AG10803 (cell line): Measurements from ENCODE around the gene PTPRR.

Experiments
- DNase-seq: peaks from one replicate; pipeline ENCODE4 v3.0.0; 2010; ENCODE audit warnings: low read depth
- H3K4me3 ChIP-seq: 2 replicates; pipeline ENCODE4 v1.5.1; 2011; ENCODE audit warnings: mild to moderate bottlenecking, low read length, control low read depth
- TF ChIP-seq, protein P1 (sequence below): conservative IDR thresholded peaks from 2 replicates; pipeline ENCODE4 v1.5.1; 2011; ENCODE audit warnings: mild to moderate bottlenecking, low read length, control low read depth, inconsistent platforms

The PTPRR gene

DNA sequence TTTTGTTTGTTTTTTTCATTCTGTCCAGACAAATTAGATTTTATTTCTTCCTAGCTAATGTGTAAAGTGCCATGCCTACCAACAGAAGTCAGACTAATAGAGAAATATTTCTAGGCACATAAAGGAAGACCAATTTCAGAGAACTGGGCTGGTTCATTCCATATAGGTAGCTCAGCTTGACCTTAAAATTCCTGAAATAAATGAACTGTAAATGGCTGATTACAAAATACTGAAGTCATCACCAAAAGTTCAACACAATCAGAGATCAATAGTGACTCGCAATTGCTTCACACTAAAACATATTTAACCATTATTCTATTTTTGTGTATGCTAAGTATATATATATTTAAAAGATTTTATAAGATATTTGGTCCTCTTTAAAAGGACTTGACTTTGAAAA, 317.5 kb downstream of the PTPRR start:
- TF ChIP-seq, protein P1, sequence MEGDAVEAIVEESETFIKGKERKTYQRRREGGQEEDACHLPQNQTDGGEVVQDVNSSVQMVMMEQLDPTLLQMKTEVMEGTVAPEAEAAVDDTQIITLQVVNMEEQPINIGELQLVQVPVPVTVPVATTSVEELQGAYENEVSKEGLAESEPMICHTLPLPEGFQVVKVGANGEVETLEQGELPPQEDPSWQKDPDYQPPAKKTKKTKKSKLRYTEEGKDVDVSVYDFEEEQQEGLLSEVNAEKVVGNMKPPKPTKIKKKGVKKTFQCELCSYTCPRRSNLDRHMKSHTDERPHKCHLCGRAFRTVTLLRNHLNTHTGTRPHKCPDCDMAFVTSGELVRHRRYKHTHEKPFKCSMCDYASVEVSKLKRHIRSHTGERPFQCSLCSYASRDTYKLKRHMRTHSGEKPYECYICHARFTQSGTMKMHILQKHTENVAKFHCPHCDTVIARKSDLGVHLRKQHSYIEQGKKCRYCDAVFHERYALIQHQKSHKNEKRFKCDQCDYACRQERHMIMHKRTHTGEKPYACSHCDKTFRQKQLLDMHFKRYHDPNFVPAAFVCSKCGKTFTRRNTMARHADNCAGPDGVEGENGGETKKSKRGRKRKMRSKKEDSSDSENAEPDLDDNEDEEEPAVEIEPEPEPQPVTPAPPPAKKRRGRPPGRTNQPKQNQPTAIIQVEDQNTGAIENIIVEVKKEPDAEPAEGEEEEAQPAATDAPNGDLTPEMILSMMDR, result no peak
- DNase-seq, result peak; percentile 15
- H3K4me3 ChIP-seq, result no peak overlapping the region

DNA sequence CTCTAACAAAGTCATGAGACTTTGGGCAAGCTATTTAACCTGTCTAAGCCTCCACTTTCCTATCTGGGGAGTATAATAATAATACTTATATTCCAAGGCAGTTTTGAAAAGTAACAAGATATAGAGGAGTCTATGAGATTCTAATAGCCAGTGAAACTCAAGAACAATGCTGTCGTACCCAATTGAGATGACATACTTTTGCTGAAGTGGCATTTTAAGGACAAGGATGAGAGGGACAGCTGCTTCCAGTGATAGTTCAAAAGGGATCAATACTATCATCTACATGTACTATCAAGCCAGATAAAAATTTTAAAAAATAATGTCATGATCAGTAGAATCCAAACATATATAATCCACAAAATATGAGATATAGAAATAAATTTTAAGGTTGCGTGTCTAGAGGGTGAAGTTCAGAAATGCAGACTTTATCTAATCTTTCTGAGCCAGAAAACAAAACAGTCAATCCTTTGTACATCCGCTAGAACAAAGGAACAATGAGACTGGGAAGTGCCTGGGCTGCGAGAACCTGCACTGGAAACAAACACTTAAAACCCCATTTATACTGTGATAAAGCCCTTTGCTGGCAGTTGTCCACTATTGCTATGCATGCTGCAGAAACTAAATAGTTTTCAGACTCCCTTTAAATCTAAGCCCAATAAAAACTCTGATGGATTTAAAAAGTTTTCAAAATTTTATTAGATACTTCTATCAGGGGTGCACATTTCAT, 321.9 kb downstream of the PTPRR start:
- H3K4me3 ChIP-seq, result no peak overlapping the region
- TF ChIP-seq, protein P1, result no peak
- DNase-seq, result no peak

DNA sequence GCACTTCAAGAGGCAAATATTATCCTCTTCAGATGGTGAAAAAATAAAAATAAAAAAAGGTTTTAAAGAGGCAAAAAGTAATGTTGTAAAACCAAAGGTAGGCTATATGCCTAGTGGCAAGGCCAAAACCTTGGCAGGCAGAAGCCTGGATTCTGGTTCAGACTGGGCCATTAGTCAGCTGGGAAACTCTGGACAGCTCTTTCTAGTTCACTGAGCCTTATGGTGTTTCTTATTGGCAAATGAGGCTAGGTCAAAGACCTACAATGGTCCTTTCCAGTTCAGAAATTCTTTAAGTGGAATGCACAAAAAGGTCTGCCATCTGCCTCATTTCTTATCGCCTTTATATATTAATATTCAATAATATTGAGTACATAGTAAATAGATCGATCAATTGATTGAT, 327.9 kb downstream of the PTPRR start:
- TF ChIP-seq, protein P1, result no peak
- H3K4me3 ChIP-seq, result no peak overlapping the region
- no peak for DNase-seq

DNA sequence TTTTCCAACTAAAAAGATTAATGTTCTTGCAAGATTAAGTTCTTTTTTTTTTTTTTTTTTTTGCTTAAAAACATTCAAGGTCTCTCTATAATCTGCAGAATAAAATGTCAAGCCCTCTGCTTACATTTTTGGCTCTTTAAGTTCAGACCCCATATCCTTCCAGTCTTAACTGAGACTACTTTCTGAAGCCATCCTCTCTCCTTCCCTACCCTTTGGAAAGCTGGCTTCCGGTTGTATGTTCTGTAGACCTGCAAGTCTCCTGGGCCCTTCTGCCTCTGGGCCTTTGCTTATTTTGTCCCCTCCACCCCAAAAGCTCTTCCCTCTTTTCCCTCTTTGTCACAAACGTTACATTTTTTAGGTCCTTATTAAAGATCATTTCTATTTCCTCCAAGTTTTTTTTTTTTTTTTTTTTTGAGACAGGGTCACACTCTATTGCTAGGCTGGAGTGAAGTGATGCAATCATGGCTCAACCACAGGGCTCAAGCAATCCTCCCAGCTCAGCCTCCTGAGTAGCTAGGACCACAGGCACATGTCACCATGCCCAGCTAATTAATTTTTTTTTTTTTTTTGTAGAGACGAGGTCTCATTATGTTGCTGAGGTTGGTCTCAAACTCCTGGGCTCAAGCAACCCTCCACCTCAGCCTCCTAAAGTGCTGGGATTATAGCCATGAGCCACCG, 329.9 kb downstream of the PTPRR start:
- no peak overlapping the region for H3K4me3 ChIP-seq
- DNase-seq, result peak; percentile 17
- TF ChIP-seq, protein P1, result no peak

DNA sequence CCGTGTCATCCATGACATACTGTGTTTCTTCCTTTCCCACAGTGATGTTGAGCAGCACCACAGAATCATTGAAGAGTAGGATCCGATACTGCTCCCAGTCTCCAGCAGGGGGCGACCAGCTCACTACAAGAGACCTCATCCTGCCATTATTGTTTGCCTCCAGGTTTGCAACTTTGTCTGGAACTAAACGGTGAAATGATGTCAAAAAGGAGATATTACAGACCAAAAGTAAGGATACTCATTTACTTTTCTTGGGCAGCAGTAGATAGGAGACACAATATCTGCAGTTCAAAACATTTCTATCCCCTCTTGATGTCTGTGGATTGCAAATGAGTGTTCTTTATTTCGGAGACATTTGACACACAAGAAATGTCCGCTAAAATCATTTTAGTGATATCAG, 330.5 kb downstream of the PTPRR start:
- no peak overlapping the region for H3K4me3 ChIP-seq
- TF ChIP-seq, protein P1, result peak; percentile 98
- DNase-seq, result peak; percentile 80
